GM21576 (cell line): ENCODE data around the gene ANGPTL8.

Experiments
- ATAC-seq: cut with Tn5 transposase; IDR thresholded peaks from one replicate; pipeline ENCODE4 v1.9.1; 2021; ENCODE audit warnings: mild to moderate bottlenecking, moderate library complexity; ENCODE audit not compliant: unreplicated experiment

Gene ANGPTL8

DNA sequence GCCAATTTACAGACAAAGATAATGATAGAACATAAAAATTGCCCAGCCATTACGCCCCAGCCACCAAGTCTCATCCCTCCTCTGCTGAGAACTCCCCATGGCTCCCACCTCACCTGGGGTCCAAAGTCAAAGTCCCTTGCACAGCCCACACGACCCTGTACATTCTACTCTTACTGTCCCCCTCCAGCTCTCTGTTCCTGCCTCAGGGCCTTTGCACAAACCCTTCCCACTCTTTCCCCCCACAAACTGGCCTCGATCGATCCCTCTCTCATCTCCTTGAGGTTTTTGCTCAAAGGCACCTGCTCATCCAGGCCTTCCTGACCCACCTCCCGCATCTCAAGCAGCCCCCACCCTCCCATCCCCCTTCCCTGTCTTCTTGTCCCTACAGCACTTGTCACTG is 21.6 kb downstream of the ANGPTL8 start:
- no peak for ATAC-seq

DNA sequence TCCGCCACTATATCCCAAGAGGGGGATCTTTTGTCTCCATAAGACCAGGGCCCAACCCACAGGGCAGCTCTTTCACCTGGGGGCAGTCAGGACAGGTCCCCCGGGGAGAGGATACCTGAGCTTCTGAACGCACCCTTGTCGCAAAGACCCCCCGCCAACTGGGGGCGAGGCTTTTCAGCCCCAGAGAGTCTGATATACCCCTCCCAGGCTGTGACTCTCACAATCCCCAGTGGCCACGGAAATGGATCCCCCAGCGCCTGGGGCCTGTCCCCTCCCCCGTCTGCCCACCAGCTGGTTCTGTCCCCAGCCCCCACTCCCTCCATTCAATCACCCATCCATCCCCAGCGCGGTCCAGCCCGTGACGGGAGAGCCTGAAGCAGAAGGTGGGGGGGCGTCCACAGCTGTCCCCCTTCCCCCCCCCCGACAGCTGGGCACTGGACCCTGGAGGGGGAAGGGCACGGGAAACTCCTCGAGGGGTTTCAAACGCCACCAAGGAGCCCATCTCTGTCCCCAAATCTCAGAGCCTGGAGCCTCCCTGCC is 22.1 kb downstream of the ANGPTL8 start:
- no peak for ATAC-seq

DNA sequence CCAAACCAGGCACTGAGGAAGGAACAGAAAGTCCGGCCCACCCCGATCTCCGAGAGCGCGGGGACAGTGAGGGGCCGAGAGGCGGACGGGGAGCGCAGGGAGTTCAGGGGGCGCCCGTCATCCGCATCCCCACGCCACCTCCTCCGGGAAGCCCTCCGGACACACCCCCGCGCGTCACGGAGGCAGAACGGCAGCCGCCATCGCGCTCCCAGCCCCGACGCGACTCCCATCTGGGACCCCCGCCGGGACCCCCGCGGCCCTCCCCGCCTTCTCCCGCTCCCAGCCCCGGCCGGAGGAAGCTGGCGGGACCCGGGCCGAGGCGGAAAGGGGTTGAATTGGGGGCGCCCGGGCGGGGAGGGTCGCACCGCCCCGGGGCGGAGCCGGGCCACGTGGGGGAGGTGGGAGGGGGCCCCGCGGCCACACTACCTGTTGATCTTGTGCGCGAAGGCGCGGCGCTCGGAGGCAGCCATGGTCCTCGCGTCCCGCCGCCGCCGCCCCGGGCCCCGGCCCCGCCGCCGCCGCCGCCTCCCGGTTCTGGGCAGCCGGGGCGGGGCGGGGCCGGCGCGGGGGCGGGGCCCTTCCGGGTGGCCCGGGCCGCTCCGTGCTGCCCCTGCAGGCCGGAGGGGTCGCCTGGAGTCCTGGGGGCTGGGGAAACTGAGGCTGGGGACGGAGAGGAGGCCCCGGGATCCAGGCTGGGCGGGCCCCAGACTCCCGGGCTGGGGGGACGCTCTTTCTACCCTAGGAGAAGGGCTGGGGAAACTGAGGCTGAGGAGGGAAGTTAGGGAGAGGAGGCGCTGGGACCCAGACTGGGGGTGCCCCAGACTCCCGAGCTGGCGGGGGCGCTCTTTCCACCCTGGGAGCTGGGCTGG is 22.8 kb downstream of the ANGPTL8 start, which contains the start of gene DOCK6:
Gene DOCK6 (minus strand): TSS at position 554 of the 869 bp plus-strand sequence. CDS start 84 bp downstream, at position 470.
- no peak for ATAC-seq

DNA sequence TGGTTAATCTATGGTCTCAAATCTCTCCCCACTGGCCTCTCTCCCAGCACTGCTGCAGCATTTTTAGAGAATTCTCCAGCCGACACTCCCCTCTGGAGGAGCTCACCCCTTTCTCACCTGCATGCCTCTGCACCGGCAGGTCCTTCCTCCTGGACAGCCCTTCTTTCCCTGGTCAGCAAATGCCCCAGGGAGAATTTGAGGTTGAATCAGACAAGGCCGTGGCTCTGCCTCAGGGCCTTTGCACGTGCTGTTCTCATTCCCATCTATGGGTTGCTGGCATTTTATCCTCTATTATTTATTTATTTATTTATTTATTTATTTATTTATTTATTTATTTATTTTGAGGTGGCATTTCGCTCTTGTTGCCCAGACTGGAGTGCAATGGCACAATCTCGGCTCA is 24.3 kb downstream of the ANGPTL8 start:
- no peak for ATAC-seq

DNA sequence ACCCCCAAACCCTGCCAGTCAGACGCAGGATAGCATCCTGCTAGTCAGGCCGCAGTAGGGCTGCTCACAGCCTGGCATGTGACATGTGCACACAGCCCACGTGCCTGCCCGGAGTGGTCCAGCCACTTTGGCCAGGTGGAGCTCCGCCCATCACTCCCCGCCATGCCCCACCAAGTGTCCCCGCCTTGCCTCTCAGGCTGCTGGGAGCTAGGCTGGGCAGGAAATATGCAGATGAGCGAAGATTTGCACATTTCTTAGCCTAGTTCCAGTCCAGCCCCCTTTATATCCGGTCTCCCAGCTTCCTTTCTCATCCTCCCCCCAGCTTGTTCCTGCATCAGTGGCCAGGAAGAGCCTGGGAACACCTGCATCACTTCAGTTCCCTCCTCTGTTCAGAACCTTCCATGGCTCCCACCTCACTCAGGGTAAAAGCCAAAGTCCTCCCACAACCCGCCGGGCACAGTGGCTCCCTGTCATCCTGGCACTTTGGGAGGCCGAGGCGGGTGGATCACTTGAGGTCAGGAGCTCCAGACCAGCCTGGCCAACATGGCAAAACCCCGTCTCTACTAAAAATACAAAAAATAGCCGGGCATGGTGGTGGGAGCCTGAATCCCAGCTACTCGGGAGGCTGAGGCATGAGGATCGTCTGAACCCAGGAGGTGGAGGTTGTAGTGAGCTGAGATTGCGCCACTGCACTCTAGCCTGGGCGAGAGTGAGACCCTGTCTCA is 25.2 kb downstream of the ANGPTL8 start:
- no peak for ATAC-seq

DNA sequence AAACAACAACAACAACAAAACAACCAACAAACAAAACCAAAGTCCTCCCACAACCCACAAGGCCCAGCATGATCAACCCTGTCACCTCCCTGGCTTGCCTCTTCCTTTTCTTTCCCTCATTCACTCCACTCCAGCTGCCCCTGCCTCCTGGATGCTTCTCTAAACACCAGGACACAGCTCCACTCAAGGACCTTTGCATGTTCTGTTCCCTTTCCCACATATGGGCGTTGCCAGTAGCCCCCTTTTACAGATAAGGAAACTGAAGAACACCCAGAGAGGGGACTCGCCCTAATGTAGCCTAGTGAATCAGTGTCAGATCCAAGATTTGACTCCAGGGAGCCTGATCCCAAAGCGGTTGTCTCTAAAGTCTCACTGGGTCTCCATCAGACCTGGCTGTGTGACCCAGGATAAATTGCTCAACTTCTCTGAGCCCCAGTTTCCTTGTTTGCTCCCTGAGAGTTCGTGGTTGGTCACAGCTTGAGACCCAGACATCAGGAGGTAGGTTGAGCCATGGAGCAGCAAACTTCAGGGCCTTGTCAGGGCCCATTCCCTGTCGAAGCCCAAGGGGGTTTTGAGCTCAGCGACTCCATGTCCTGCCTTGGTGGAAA is 25.9 kb downstream of the ANGPTL8 start:
- no peak for ATAC-seq

DNA sequence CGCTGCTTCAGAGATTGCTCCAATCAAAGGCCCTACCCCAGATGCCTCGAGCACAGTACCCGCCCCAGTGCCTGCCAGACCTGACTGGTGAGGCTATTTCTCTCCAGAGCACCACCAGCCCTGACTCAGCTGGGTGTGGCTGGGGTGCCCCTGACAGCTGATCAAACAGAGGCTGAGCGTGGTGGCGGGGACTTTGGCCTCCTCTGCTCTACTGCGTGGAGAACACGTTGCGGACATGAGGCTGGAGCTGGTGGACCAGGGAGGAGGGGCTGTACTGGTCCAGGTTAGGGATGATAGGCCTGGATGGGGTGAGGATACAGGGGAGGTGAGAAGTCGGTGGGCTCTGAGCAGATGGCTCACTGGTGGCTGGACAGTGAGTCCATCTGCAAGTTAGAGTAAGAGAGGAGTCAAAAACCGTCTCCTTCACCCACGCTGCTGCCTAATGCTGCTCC is 26.4 kb downstream of the ANGPTL8 start:
- ATAC-seq: no peak

DNA sequence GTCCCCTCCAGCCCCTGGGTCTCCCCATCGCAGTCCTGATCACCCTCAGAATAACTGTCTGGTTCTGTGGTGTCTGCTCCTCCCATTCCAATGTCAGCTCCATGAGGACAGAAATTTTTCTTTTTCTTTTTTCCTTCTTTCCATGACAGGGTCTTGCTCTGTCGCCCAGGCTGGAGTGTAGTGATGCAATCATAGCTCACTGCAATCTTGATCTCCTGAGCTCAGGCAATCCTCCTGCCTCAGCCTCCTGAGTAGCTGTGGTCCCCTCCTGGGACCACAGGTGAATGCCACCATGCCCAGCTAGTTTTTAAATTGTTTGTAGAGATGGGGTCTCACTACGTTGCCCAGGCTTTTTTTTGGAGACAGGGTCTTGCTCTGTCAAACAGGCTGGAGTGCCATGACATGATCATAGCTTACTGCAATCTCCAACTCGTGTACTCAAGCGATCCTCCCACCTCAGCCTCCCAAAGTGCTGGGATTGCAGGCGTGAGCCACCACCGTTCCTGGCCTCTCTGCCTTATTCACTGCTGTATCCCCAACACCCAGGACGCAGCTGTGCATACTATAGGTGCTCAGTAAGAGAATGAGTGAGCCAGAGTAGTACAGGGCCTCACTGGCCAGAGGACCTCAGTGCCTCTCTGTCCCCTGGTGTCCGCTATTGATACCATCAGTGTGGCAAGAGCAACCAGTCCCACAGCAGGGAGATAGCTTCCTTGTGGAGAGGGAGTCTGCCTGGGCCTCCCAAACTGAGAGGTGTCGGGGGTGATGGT is 28.1 kb downstream of the ANGPTL8 start:
- ATAC-seq: no peak

DNA sequence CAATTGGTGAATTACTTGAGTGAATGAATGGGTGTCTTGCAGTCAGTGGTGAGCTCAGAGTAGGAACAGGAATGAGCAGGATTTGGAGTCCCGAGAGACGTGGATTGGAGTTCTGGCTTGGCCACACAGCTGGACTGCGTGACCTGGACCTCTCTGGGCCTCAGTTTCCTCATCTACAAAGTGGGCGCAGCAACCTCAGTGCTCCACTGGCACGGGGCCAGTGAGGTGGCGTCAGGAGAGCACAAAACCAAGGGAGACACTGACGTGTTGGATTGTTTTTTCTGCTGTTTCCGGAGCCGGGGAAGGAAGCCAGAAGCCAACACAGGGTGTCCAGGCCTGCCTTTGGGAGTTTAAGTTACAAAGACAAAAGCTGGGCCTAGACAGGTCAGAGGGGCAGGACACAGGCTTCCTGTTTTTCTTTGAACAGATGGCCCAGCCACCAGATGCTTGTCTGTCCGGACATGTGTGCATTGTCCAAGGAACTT is 29.4 kb downstream of the ANGPTL8 start:
- ATAC-seq: no peak

DNA sequence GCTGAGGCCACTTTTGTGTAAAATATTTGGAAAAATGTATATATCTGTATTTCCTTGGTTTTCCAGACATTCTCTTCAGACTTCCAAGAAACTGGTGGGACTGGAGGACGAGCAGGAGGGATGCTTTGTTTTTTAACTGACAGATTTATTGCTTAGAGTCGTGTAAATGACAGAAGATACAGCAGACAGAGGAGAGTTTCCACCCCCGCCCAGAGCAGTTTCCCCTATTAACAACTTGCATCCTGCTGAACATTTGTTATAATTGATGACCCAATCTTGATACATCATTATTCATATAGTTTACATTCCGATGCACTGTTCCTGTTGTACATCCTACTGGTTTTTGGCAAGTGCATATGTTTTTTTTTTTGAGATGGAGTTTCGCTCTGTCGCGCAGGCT is 30.0 kb downstream of the ANGPTL8 start:
- no peak for ATAC-seq

DNA sequence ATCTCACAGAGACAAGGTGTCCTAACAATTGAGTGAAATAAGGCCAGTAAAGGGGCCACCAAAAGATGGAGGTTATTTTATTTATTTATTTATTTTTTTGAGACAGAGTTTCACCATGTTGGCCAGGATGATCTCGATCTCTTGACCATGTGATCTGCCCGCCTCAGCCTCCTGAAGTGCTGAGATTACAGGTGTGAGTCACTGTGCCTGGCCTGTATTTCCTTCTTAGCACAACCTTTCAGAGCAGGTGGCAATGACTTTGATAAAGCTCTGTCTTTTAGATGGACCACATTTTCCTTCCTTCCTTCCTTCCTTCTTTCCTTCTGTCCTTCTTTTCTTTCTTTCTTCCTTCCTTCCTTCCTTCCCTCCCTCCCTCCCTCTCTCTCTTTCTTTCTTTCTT is 33.9 kb downstream of the ANGPTL8 start:
- no peak for ATAC-seq

DNA sequence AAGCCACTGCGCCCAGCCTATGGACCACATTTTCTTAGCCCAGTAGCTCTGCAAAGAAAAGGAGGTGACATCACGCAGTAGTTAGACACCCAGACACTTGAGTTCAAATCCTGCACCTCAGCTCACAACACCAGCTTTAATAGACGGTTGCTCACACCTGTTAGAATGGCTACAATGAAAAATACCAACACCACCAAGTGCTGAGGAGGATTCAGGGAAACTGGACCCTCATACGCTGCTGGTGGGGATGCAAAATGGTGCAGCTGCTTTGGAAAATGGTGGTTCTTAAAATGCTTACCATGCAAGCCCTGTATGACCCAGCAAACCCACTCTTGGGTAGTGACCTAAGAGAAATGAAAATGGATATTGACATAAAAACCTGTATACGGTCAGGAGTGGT is 34.6 kb downstream of the ANGPTL8 start:
- no peak for ATAC-seq

DNA sequence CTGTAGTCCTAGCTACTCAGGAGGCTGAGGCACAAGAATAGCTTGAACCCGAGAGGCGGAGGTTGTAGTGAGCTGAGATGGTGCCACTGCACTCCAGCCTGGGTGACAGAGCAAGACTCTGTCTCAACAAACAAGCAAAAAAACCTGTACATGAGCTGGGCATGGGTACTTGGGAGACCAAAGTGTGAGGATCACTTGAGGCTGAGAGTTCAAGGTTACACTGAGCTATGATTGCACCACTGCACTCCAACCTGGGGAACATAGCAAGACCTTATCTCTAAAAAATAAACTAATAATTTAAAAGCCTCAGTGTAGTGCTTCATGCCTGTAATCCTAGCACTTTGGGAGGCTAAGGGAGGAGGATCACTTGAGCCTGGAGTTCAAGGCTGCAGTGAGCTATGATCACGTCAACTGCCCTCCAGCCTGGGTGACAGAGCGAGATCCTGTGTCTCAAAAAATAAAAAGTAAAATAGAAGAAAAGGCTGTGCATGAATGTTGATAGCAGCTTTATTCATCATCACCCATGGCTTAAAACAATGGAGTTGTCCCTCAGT is 35.2 kb downstream of the ANGPTL8 start:
- no peak for ATAC-seq

DNA sequence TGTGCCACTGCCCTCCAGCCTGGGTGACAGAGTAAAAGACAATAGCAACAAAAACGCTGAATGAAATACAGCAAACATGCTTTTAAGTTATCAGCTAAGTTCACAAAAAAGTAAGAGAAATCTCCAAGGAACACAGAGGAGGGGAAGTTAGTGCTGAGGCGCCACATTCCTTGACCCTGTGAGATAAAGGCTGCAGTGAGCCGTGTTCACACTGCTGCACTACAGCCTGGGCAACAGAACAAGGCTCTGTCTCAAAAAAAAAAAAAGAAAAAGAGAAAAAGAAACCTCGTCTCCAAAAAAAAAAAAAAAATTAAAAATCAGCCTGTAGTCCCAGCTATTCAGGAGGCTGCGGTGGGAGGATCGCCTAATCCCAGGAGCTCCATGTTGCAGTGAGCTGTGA is 39.3 kb downstream of the ANGPTL8 start:
- no peak for ATAC-seq

DNA sequence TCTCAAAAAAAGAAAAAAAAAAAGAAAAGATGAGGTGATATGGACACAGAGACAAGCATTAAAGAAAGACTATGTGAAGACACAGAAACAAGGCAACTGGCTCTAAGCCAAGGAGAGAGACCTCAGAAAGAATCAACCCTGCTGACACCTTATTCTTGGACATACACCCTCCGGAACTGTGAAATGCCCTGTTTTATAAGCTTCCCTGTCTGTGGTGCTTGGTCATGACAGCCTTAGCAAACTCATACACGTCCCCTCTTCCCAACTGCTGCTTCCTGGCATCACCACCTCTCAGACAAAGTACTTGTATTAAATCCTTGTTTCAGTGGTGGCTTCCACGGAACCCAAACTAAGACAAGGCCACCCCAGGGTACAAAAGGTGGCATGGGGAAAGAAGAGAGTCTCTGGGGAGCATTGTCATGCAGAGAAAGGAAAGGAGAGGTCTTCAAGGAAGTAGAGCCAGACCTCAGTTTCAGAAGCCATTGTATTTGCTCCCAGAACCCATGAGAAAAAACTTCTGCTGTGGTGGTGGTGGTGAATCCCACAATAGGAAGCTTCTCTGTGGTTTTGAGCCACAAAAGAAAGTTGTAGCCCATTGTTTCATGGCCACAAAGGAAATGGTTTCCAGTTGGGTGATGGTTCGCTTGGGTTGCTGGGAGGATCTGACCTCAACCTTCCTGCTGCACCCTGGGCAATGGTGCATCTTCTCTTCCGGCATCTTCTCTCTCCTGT is 40.3 kb downstream of the ANGPTL8 start:
- no peak for ATAC-seq

DNA sequence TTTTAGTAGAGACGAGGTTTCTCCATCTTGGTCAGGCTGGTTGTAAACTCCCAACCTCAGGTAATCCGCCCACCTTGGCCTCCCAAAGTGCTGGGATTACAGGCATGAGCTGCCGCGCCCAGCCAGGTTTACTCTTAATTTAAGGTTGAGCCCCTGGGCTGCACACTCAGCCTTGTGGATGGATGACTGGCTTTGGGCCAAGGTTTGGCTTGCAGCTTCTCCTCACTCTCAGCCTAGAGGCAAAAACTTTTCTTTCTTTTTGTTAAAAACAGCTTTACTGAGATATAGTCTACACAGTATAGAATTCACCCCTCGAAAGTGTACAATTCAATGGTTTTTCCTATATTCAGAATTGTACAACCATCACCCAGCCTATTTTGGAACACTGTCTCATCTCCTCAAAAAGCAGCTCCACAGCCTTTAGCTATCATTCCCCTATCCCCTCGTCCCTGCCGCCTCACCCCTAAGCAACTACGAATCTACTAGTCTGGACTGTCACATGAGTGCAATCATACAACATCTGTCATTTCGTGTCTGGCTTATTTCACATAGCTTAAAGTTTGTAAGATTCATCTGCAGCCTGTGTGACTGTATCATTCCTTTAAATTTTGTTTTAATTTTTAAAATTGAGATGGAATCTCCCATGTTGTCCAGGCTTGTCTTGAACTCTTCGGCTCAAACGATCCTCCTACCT is 42.1 kb downstream of the ANGPTL8 start:
- no peak for ATAC-seq

DNA sequence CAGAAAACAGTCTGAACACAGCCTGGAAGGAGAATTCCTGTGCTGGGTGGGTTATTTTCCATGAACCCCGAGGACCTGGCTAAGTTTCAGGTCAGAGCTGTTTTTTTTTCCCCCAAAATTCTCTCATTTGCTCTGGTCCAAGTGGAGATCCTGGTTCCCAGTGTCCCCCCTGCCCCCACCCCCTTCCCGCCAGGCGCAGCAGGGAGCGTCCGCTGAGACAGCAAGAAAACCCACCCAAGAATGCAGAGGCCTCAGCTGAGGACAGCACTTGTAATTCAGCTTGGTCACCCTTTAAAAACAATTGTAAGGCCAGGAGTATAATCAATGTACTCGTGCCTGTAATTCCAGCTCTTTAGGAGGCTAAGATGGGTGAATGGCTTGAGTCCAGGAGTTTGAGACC is 45.1 kb downstream of the ANGPTL8 start:
- ATAC-seq: no peak

DNA sequence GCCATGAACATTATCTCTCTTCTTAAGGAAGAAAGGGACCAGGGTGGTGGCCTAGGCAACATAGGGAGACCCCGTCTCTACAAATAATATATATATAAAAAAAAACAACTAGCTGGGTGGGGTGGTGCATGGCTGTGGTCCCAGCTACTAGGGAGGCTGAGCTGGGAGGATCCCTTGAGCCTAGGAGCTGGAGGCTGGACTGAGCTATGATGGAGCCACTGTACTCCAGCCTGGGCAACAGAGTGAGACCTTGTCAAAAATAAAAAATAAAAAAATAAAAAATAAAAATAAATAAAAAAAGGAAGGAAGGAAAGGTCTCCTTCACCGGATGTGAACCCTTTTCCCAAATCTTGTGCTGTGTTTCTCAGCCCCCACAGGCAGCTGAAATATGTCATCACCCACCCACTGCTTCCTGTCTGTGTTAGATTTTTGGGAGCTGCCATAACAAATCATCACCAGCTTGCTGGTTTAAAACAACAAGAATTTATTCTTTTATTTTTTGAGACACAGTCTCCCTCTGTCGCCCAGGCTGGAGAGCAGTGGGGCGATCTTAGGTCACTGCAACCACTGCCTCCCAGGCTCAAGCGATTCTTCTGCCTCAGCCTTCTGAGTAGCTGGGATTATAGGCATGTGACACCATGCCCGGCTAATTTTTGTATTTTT is 47.0 kb downstream of the ANGPTL8 start:
- no peak for ATAC-seq
